GM23338 (cell line): ENCODE data around the gene DHX34. TPM values are rescaled to one million over a fixed set of nuclear protein-coding genes. Genes with fewer than 3 reads are reported as not detected.

Experiments used
- ATAC-seq: fragments of 200-7000 bp; cut with Tn5 transposase; 3 replicates; pipeline ENCODE4 v1.9.1; 2020
- DNase-seq: peaks from one replicate; pipeline ENCODE4 v3.0.0-alpha.2; 2015; ENCODE audit warnings: low spot score
- H2AFZ ChIP-seq: fragments of 200-600 bp; sonication (generic); 2 replicates; pipeline ENCODE4 v1.8.0; 2016; ENCODE audit warnings: antibody characterized with exemption, mild to moderate bottlenecking, moderate library complexity
- H3F3A ChIP-seq: fragments of 200-600 bp; sonication (generic); replicated peaks from 2 replicates; pipeline ENCODE4 v1.8.0; 2017; ENCODE audit warnings: antibody characterized with exemption, mixed run types, low read depth
- H3K27ac ChIP-seq: fragments of 200-600 bp; sonication (generic); 2 replicates; pipeline ENCODE4 v1.6.1; 2016; ENCODE audit warnings: low read depth
- H3K27me3 ChIP-seq: fragments of 200-600 bp; sonication (generic); 2 replicates; pipeline ENCODE4 v1.8.0; 2016; ENCODE audit warnings: mild to moderate bottlenecking, mixed run types, moderate library complexity; ENCODE audit not compliant: insufficient read depth
- H3K36me3 ChIP-seq: fragments of 200-600 bp; sonication (generic); 2 replicates; pipeline ENCODE4 v1.8.0; 2016; ENCODE audit warnings: mild to moderate bottlenecking; ENCODE audit not compliant: insufficient read depth
- H3K4me1 ChIP-seq: fragments of 200-600 bp; sonication (generic); 2 replicates; pipeline ENCODE4 v1.8.0; 2016; ENCODE audit warnings: mild to moderate bottlenecking, moderate library complexity; ENCODE audit not compliant: insufficient read depth
- H3K4me2 ChIP-seq: fragments of 200-600 bp; sonication (generic); 2 replicates; pipeline ENCODE4 v1.7.1; 2017; ENCODE audit warnings: mixed run types
- H3K4me3 ChIP-seq: fragments of 200-600 bp; sonication (generic); 2 replicates; pipeline ENCODE4 v1.6.1; 2016; ENCODE audit warnings: mixed run types
- H3K79me2 ChIP-seq: fragments of 200-600 bp; sonication (generic); replicated peaks from 2 replicates; pipeline ENCODE4 v1.8.0; 2017; ENCODE audit warnings: mild to moderate bottlenecking; ENCODE audit not compliant: insufficient read depth
- H3K9me2 ChIP-seq: fragments of 200-600 bp; sonication (generic); 2 replicates; pipeline ENCODE4 v1.8.0; 2017; ENCODE audit not compliant: insufficient read depth
- H4K20me1 ChIP-seq: fragments of 200-600 bp; sonication (generic); replicated peaks from 2 replicates; pipeline ENCODE4 v1.8.0; 2017; ENCODE audit warnings: mild to moderate bottlenecking; ENCODE audit not compliant: insufficient read depth
- H3K27ac Mint-ChIP-seq: 2 replicates; pipeline ENCODE4 v1.8.0; 2020; ENCODE audit warnings: inconsistent platforms, mild to moderate bottlenecking, moderate library complexity, mixed read lengths
- H3K27me3 Mint-ChIP-seq: 3 replicates; pipeline ENCODE4 v1.8.0; 2022; ENCODE audit warnings: low read depth, mild to moderate bottlenecking, moderate library complexity, mixed read lengths, inconsistent platforms; ENCODE audit not compliant: insufficient read depth, poor library complexity
- H3K36me3 Mint-ChIP-seq: 3 replicates; pipeline ENCODE4 v1.8.0; 2021; ENCODE audit warnings: low read depth, mild to moderate bottlenecking, inconsistent platforms, moderate library complexity, mixed read lengths
- H3K4me1 Mint-ChIP-seq: 3 replicates; pipeline ENCODE4 v1.8.0; 2020; ENCODE audit warnings: mild to moderate bottlenecking, inconsistent platforms, mixed read lengths
- H3K4me3 Mint-ChIP-seq: 3 replicates; pipeline ENCODE4 v1.8.0; 2021; ENCODE audit warnings: moderate library complexity, mild to moderate bottlenecking, inconsistent platforms, mixed read lengths
- H3K9me3 Mint-ChIP-seq: 3 replicates; pipeline ENCODE4 v1.8.0; 2020; ENCODE audit warnings: moderate library complexity, mild to moderate bottlenecking, inconsistent platforms, mixed read lengths
- CREB1 ChIP-seq: fragments of 250-450 bp; sonication (Bioruptor Pico); IDR thresholded peaks from 2 replicates; pipeline ENCODE4 v1.5.0; 2020; ENCODE audit warnings: low read depth, mild to moderate bottlenecking, moderate library complexity
- EZH2phosphoT487 ChIP-seq: fragments of 200-600 bp; sonication (generic); IDR thresholded peaks from one replicate; pipeline ENCODE4 v1.8.1; 2018; ENCODE audit warnings: antibody characterized with exemption; ENCODE audit not compliant: unreplicated experiment
- JUNB ChIP-seq: IDR thresholded peaks from one replicate; pipeline ENCODE4 v1.6.1; 2016; ENCODE audit warnings: antibody characterized with exemption; ENCODE audit not compliant: unreplicated experiment
- NANOG ChIP-seq: IDR thresholded peaks from 2 replicates; pipeline ENCODE4 v1.6.1; 2016; ENCODE audit warnings: antibody characterized with exemption, borderline replicate concordance
- POLR2AphosphoS5 ChIP-seq: IDR thresholded peaks from 2 replicates; pipeline ENCODE4 v1.6.1; 2016; ENCODE audit warnings: antibody characterized with exemption, low read depth
- STAT1 ChIP-seq: IDR thresholded peaks from one replicate; pipeline ENCODE4 v1.6.1; 2016; ENCODE audit warnings: antibody characterized with exemption; ENCODE audit not compliant: unreplicated experiment
- ZNF114 ChIP-seq: fragments of 250-450 bp; sonication (Bioruptor Pico); IDR thresholded peaks from 2 replicates; pipeline ENCODE4 v1.5.0; 2020; ENCODE audit warnings: mild to moderate bottlenecking, moderate library complexity
- ZNF331 ChIP-seq: fragments of 250-450 bp; sonication (Bioruptor Pico); IDR thresholded peaks from 2 replicates; pipeline ENCODE4 v1.5.0; 2020; ENCODE audit warnings: low read depth, mild to moderate bottlenecking, moderate library complexity
- polyA plus RNA-seq: library from polyadenylated mRNA; unstranded; fragments of >200 nt; fragmentation: Nextera tagmentation; extraction: Ambion mirVana; gene quantifications from 2 replicates; pipeline ENCODE4 v1.2.1, GENCODE V29; 2016
- total RNA-seq: library from RNA; depleted of rRNA; stranded (reverse); fragments of >200 nt; shearing (Covaris generic); gene quantifications from 2 replicates; pipeline ENCODE4 v1.2.3, GENCODE V29; 2014
- TF ChIP-seq, protein P1 (sequence below), 2 experiments: fragments of 200-600 bp in 1 of 2; sonication (generic) in 1 of 2; conservative IDR thresholded peaks; 2 replicates each; pipeline versions ENCODE4 v1.5.1 to v1.6.1; 2016 to 2017; ENCODE audit warnings: antibody characterized with exemption in 2 of 2, low read depth in 2 of 2, mild to moderate bottlenecking in 2 of 2, moderate library complexity in 1 of 2
- TF ChIP-seq, protein P2 (sequence below): fragments of 250-450 bp; sonication (Bioruptor Pico); IDR thresholded peaks from 2 replicates; pipeline ENCODE4 v1.5.0; 2020; ENCODE audit warnings: mild to moderate bottlenecking, moderate library complexity
- TF ChIP-seq, protein P3 (sequence below): IDR thresholded peaks from 2 replicates; pipeline ENCODE4 v1.6.1; 2016; ENCODE audit warnings: antibody characterized with exemption

The DHX34 gene
- total and polyA plus RNA-seq, 2 experiments from 2014 or later = 16.3 to 50.1 TPM

DNA sequence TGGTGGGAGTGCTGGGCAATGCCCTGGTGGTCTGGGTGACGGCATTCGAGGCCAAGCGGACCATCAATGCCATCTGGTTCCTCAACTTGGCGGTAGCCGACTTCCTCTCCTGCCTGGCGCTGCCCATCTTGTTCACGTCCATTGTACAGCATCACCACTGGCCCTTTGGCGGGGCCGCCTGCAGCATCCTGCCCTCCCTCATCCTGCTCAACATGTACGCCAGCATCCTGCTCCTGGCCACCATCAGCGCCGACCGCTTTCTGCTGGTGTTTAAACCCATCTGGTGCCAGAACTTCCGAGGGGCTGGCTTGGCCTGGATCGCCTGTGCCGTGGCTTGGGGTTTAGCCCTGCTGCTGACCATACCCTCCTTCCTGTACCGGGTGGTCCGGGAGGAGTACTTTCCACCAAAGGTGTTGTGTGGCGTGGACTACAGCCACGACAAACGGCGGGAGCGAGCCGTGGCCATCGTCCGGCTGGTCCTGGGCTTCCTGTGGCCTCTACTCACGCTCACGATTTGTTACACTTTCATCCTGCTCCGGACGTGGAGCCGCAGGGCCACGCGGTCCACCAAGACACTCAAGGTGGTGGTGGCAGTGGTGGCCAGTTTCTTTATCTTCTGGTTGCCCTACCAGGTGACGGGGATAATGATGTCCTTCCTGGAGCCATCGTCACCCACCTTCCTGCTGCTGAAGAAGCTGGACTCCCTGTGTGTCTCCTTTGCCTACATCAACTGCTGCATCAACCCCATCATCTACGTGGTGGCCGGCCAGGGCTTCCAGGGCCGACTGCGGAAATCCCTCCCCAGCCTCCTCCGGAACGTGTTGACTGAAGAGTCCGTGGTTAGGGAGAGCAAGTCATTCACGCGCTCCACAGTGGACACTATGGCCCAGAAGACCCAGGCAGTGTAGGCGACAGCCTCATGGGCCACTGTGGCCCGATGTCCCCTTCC, 28.9 kb upstream of the DHX34 start (continued):
- TF ChIP-seq, protein P1, sequence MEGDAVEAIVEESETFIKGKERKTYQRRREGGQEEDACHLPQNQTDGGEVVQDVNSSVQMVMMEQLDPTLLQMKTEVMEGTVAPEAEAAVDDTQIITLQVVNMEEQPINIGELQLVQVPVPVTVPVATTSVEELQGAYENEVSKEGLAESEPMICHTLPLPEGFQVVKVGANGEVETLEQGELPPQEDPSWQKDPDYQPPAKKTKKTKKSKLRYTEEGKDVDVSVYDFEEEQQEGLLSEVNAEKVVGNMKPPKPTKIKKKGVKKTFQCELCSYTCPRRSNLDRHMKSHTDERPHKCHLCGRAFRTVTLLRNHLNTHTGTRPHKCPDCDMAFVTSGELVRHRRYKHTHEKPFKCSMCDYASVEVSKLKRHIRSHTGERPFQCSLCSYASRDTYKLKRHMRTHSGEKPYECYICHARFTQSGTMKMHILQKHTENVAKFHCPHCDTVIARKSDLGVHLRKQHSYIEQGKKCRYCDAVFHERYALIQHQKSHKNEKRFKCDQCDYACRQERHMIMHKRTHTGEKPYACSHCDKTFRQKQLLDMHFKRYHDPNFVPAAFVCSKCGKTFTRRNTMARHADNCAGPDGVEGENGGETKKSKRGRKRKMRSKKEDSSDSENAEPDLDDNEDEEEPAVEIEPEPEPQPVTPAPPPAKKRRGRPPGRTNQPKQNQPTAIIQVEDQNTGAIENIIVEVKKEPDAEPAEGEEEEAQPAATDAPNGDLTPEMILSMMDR (conservative IDR thresholded peaks at IDR 0.05; ENCODE audit: low read depth in 2 of 2) = no peak

DNA sequence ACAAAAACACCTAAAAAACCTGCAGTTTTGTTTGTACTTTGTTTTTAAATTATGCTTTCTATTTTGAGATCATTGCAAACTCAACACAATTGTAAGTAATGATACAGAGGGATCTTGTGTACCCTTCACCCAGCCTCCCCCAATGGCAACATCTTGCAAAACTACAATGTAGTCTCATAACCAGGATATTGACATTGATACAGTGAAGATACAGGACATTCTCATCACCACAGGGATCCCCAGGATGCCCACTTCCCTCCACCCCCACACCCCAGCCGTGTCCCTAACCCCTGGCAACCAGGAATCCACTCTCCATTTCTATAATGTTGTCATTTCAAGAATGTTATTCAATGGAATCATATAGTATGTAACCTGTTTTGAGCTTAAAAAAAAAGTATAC, 27.5 kb upstream of the DHX34 start:
- H2AFZ ChIP-seq = no peak overlapping the region
- Mint-ChIP-seq H3K9me3 (no peaks in the 10 kb centered on the region; the same call in 2 of the 3 replicates), H3K27me3 (peaks cover 11% of the 10 kb centered on the region), H3K4me1 (no peaks in the 10 kb centered on the region), H3K4me3 (no peak overlapping the region), H3K36me3 (no peaks in the 10 kb centered on the region; the same call in 2 of the 3 replicates), H3K27ac (no peak overlapping the region)
- H3K4me3 ChIP-seq = no peak overlapping the region
- H3K79me2 ChIP-seq = no peaks in the 10 kb centered on the region
- ATAC-seq = no peak
- H3K27ac ChIP-seq = no peak overlapping the region
- no peak for DNase-seq
- no peaks in the 10 kb centered on the region; the same call in 1 of the 2 replicates for H3F3A ChIP-seq
- H3K36me3 ChIP-seq = no peaks in the 10 kb centered on the region
- H3K27me3 ChIP-seq = no peaks in the 10 kb centered on the region
- no peaks in the 10 kb centered on the region for H3K9me2 ChIP-seq
- no peak overlapping the region for H3K4me2 ChIP-seq
- no peaks in the 10 kb centered on the region for H4K20me1 ChIP-seq
- no peaks in the 10 kb centered on the region for H3K4me1 ChIP-seq
- TF ChIP-seq EZH2phosphoT487 (no peak), STAT1 (no peak), ZNF114 (CRISPR knock-in tag) (no peak), POLR2AphosphoS5 (no peak), NANOG (no peak), CREB1 (no peak), ZNF331 (CRISPR knock-in tag) (no peak), JUNB (no peak)
- TF ChIP-seq, protein P2, sequence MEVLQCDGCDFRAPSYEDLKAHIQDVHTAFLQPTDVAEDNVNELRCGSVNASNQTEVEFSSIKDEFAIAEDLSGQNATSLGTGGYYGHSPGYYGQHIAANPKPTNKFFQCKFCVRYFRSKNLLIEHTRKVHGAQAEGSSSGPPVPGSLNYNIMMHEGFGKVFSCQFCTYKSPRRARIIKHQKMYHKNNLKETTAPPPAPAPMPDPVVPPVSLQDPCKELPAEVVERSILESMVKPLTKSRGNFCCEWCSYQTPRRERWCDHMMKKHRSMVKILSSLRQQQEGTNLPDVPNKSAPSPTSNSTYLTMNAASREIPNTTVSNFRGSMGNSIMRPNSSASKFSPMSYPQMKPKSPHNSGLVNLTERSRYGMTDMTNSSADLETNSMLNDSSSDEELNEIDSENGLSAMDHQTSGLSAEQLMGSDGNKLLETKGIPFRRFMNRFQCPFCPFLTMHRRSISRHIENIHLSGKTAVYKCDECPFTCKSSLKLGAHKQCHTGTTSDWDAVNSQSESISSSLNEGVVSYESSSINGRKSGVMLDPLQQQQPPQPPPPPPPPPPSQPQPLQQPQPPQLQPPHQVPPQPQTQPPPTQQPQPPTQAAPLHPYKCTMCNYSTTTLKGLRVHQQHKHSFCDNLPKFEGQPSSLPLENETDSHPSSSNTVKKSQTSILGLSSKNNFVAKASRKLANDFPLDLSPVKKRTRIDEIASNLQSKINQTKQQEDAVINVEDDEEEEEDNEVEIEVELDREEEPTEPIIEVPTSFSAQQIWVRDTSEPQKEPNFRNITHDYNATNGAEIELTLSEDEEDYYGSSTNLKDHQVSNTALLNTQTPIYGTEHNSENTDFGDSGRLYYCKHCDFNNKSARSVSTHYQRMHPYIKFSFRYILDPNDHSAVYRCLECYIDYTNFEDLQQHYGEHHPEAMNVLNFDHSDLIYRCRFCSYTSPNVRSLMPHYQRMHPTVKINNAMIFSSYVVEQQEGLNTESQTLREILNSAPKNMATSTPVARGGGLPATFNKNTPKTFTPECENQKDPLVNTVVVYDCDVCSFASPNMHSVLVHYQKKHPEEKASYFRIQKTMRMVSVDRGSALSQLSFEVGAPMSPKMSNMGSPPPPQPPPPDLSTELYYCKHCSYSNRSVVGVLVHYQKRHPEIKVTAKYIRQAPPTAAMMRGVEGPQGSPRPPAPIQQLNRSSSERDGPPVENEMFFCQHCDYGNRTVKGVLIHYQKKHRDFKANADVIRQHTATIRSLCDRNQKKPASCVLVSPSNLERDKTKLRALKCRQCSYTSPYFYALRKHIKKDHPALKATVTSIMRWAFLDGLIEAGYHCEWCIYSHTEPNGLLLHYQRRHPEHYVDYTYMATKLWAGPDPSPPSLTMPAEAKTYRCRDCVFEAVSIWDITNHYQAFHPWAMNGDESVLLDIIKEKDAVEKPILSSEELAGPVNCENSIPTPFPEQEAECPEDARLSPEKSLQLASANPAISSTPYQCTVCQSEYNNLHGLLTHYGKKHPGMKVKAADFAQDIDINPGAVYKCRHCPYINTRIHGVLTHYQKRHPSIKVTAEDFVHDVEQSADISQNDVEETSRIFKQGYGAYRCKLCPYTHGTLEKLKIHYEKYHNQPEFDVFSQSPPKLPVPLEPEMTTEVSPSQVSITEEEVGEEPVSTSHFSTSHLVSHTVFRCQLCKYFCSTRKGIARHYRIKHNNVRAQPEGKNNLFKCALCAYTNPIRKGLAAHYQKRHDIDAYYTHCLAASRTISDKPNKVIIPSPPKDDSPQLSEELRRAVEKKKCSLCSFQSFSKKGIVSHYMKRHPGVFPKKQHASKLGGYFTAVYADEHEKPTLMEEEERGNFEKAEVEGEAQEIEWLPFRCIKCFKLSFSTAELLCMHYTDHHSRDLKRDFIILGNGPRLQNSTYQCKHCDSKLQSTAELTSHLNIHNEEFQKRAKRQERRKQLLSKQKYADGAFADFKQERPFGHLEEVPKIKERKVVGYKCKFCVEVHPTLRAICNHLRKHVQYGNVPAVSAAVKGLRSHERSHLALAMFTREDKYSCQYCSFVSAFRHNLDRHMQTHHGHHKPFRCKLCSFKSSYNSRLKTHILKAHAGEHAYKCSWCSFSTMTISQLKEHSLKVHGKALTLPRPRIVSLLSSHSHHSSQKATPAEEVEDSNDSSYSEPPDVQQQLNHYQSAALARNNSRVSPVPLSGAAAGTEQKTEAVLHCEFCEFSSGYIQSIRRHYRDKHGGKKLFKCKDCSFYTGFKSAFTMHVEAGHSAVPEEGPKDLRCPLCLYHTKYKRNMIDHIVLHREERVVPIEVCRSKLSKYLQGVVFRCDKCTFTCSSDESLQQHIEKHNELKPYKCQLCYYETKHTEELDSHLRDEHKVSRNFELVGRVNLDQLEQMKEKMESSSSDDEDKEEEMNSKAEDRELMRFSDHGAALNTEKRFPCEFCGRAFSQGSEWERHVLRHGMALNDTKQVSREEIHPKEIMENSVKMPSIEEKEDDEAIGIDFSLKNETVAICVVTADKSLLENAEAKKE (CRISPR knock-in tag) = no peak
- TF ChIP-seq, protein P1 (conservative IDR thresholded peaks at IDR 0.05; ENCODE audit: low read depth in 2 of 2) = no peak
- TF ChIP-seq, protein P3, sequence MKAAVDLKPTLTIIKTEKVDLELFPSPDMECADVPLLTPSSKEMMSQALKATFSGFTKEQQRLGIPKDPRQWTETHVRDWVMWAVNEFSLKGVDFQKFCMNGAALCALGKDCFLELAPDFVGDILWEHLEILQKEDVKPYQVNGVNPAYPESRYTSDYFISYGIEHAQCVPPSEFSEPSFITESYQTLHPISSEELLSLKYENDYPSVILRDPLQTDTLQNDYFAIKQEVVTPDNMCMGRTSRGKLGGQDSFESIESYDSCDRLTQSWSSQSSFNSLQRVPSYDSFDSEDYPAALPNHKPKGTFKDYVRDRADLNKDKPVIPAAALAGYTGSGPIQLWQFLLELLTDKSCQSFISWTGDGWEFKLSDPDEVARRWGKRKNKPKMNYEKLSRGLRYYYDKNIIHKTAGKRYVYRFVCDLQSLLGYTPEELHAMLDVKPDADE = no peak
